Medulla oblongata (tissue), 1 donor: ENCODE data around the gene POLR1A.

Experiments
- DNase-seq: peaks from one replicate; pipeline ENCODE4 v3.0.0-alpha.2; 2015; ENCODE audit errors: extremely low spot score

The POLR1A gene

GRCh38 chr2:86097114-86097896, 8.4 kb downstream of the POLR1A start:
- DNase-seq, result no peak

DNA sequence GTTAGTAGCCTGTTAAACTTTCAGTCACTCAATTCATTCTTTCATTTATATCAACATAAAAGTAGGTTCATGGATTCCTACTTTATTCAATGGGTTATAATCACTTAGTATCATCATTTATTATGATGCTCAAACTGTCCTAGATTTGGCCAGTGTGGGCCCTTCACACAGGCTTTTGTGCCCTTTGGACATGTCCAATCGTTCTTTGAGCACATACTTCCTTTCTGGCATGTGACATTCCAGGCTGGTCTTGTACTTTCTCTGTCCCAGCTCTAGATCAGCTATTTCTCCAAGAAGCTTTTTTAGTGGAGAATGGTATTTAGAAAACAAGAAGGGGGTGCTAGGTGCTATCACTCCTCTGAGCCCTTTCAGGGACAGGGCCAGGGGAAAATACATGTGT, 11.5 kb downstream of the POLR1A start:
- no peak for DNase-seq

DNA sequence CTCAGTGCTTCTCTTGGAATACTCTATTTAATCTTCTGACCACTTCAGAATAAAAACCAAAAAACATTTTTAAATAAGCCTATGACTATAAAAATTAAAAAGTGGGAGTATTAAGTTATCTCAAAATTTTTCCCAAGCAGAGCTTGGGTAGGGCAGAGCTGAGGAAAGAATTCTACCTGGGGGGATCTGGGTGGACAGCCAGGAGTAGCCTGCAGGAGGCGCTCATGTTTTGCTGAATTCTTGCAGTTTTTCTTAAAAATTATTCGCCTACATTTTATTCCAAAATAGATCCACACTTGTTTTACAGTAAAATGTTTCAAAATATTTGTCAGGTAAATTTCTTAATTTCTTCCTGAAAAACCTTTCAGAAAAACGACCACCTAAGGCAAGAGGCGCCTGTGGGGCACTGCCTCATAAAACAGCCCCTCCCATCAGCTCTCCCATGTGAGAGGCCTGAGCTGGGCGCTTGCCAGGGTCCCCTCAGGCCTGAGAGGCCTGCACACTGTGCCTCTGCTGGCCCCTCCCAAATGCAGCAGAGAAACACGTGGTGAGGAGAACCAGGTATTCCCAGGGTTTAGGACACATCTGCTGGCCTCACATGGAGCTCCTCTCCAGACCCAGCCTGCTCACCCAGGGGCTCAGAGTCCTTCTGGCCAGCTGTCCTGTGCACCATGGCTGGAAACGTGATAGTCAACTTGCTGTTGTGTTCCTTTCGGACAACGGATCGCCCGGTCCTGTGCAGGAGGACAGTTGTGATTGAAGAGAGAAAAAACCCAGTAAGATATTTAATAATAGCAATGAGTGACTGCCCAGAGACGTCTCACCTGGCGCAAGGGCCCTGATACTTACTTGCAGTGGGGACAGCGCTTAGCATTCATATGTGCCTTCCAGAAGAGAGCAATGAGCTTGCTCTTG, 17.5 kb downstream of the POLR1A start:
- DNase-seq, result no peak

DNA sequence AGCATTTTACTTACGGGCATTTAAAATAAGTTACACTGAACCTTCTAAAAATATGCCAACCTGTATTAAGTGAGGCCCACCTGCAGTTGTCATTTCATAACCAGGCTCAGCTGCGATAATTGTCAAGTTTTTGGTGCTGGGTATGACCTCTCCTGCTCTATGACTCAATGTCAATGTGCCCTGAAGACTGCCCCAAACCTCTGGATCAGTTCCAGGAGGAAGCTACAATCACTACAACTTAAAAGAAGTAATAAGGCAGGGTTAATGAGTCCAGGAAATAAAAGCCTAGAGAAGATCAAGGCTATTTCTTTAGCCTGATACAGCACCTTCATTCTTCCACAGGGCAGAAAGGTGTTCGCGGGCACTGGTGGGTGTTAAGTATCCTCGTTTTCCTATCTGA, 22.9 kb downstream of the POLR1A start:
- no peak for DNase-seq

DNA sequence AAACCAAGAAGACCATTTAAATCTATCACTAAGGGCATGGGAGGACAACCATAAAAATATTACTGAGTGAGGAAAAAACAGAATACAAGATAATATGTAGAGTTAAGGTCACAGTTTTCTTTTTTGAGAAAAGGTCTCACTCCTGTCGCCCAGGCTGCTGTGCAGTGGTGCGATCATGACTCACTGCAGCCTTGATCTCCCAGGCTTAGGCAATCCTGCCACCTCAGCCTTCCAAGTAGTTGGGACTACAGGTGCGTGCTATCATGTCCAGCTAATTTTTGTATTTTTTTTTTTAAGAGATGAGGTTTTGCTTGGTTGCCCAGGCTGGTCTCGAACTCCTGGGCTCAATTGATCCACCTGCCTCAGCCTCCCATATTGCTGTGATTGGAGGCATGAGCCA, 24.0 kb downstream of the POLR1A start:
- DNase-seq, result no peak

- DNase-seq, result peak; percentile 85
These were observed 25.4 kb downstream of the POLR1A start for GRCh38 chr2:86079981-86080911.

DNA sequence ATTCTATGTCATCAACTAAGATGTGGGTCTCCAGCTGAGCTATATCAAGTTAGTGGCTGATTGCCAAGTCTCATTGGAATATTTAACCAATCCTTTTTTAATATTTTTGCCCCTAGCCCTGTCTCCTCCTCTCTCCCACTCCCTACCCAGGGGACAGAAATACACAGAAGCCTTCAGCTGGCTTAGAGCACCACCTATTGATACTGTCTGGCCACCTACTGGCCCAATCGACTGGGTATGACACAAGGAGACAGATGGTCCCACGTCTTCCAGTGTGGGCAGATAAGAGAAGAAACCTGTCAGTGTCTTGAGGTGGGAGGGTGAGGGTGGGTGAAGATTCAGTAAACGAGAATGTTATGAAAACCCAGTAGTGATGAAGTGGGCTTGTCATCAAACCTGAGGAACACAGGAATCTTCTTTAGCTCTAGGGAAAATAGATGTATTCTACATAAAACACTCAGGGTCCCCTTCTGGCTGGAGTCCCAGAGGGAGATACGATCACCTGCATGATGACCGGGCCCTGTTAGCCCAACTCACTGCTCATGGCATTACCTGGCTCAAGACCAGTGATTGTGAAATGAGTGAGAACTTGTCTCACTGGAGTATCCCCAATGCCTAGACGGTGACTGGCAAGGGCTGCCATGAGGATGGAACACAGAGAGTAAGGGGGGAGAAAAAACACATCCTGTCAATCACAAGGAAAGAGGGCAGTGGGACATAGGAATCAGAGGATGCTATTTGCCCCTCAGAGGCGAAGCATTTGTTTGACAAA, 26.7 kb downstream of the POLR1A start:
- DNase-seq, result peak; percentile 89

GRCh38 chr2:86075886-86076285, 29.8 kb downstream of the POLR1A start:
- DNase-seq, result no peak

- DNase-seq, result no peak
These were observed 30.9 kb downstream of the POLR1A start for GRCh38 chr2:86074811-86075210.

DNA sequence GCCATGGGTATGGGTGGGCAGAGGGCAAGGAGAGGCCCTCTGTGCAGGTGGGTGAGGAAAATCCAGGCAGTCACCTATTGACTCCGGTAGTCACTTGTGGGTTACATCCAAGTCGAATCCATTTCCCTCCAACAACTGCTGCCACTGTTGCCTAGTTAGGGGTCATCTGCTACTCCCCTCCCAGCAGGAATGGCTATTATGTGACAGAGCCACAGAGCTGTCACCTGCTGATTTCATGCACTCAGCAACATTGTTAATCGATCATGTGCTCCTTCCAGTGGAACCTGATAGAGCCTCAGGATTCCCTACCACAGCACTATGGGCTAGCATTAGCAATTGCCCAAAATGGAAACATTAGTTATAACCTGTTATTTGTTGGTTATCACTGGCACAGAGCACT, 31.4 kb downstream of the POLR1A start:
- DNase-seq, result no peak

DNA sequence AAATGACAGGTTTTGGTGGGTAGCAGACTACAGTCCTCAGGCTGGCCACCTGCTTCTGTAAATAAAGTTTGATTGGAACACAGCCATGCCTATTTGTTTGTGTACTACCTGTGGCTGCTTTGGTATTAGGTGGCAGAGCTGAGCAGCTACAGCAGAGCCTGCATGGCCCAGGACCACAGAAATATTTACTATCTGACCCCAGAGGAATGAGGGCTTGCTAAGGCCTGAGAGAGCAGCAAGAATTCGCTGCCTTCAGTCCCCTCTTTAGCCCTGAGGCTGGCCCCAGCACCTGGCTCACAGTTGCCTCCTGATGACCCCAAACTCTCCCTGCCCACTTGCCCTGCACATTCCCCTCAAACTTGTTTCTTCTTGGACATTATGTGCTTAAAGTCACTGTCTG, 32.5 kb downstream of the POLR1A start:
- no peak for DNase-seq

DNA sequence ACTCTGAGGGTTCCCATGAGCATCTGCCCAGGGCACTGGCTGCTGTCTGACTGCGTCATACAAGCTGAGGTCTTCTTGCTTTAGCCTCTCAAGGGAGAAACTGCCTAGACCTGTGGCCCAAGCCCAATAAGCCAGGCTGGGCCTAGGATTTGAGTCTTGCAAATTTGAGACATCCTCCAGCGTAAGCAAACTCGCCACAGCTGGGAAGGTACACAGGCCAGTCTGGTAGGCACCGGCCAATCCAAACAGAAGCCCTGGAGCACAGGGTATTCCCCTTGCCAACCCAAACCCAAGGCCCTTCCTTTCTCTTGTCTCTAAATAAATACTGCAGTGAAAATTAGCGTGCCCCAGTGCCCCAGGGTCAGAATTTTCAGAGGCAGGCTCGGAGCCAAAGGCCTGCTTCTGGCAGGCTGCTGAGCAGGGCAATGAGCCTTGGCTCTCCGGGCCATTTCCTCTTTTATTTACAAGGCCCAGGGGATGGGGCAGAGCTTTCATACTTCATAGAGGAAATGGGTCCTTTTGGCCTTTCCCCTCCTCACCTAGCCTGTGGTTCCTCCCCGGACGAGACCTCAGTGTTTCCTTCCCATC, 33.3 kb downstream of the POLR1A start:
- peak; percentile 83 for DNase-seq

GRCh38 chr2:86070868-86071267, 34.8 kb downstream of the POLR1A start:
- DNase-seq, result no peak

GRCh38 chr2:86069783-86070339, 35.8 kb downstream of the POLR1A start:
- DNase-seq, result no peak

DNA sequence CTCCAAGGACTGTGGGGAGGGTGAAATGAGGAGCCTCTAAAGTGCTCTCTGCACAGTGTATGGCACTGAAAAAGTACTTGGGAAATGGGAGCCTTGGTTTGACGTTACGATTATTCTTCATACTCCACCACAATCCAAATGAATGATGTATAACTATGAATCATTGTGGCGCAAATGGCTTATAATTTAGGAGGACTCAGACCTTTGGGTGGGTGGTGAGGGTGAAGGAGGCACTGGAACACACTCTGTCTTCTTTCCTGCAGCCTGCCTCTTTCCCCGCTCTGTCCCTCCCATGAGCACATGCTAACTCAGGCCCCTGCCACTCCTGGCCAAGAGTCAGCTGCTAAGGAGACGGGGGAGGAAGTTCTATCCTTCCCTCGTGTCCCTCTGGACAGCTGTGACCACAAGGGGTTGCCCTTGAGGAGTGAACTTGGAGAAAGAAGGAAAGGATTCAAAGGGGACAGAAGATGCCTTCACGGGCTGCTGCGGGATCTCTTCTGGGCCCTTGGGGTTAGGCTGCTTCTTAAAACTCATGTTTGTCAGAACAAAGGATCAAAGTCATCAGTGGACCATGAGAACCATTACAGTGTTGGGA, 36.5 kb downstream of the POLR1A start:
- DNase-seq, result no peak

DNA sequence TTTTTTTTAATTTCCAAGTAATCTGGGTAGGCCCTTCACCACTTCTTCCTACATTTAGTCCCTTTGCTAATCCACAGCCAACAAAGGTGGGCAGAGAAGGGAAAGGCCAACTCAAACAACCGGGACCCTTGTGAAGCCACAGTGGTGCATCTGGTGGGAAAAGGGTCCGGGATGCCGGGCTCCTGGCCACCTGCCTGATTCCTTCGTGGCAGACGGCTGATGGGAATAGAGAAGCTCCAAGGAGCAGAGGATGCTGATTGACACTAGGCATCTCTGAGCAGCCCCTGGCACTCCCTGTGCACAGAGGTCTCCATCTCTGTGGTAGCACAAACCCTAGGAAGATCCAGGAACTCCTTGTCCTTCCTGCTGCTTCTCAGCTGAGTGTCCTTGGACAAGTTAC, 37.0 kb downstream of the POLR1A start:
- DNase-seq, result no peak

- DNase-seq, result no peak
These were observed 37.5 kb downstream of the POLR1A start for GRCh38 chr2:86068136-86068588.

DNA sequence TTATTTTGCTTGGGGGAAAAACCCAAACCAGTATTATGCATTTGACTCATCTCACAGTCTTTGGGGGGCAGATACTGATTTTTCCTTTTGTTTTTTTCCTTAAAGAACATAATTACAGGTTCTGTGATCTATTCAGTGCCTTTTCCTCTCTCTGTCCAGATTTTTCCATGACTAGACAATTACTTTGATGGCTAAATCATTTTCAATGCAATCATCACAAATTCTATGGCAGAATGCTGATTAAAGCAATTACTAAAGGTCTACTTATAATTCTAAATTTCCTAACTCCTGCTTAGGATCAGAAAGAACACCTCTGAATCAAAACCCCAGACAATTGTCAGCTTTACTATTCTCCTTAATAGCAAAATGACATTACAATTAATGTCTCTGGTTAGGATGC, 38.8 kb downstream of the POLR1A start:
- DNase-seq, result no peak

- DNase-seq, result no peak
These were observed 39.6 kb downstream of the POLR1A start for GRCh38 chr2:86066007-86066578.

GRCh38 chr2:86065512-86065911, 40.2 kb downstream of the POLR1A start:
- DNase-seq, result no peak
